ENCODE results near the gene CCDC88C. TPM values are rescaled to one million over a fixed set of nuclear protein-coding genes. Genes with fewer than 3 reads are reported as not detected.

Gene CCDC88C
- total RNA-seq, 1 donor from 2014 or later: 9.4 TPM

DNA sequence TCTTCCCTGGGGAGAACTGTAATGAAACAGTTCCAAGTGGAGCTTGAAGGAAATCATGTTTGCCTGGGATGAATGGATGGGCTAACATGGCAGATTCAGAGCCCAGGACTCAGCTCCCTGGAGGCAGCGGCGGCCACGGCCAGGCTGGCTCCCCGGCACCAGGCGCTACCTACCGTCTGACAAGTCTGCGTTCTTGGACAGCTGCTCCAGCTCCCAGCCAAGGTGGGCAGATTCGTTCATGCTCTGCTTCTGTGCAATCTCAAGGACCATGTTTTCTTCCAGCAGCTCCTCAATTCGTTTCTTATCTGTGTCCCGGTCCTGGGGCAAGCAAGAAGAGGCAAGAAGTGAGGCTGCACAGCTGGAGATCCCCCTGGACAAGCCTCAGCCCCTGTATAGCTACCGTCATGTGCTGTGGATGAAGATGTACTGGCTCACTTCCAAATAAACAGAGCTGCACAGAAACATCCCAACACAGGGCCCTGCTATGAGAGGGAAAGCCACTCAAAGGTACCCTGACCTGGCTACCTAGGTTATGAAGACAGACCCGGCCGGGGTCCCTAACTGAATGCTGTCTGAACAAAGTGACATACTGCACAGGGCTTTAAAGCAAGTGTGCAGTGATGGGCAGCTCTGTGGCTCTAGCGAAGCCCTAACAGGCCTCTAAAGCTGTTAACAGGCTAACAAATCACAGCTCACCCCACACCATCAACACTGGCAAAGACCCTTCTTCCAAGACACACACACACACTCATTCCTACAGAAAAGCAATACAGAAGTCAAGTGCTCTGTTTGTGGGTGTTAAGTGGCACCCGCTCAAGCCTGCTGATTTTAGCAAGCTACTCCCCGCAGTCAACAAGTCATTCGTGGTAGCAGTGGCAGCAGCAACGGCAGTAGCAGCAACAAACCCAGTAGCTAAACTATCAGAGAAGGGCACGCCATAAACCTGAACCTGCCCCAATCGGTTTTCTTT, 92.7 kb downstream of the CCDC88C start:
- H3K9ac ChIP-seq (ENCODE audit: low read depth in 1 of 3, low read length in 3 of 3): peak overlapping the region in 1 of 3 donors; percentile 65
- peaks cover 29 to 44% (median 41%) of the 10 kb centered on the region in 3 donors for H3K4me1 ChIP-seq (ENCODE audit: control insufficient read depth in 3 of 3, insufficient read depth in 3 of 3, low read length in 3 of 3)
- peak overlapping the region; percentile 54 to 68 (median 60) for H3K4me3 ChIP-seq (ENCODE audit: low read length in 3 of 3)

GRCh38 chr14:91323671-91324605, 93.7 kb downstream of the CCDC88C start:
- peaks cover 0 to 3% (median 0%) of the 10 kb centered on the region in 3 donors for H3K36me3 ChIP-seq (ENCODE audit: control insufficient read depth in 3 of 3, insufficient read depth in 3 of 3, low read length in 3 of 3)
- H3K27me3 ChIP-seq (ENCODE audit: control insufficient read depth in 3 of 3, insufficient read depth in 3 of 3, low read length in 3 of 3): no peaks in the 10 kb centered on the region
- no peaks in the 10 kb centered on the region for H3K9me3 ChIP-seq (ENCODE audit: control insufficient read depth in 3 of 3, low read length in 3 of 3)
- peak overlapping the region; percentile 54 to 68 (median 63) for H3K4me3 ChIP-seq (ENCODE audit: low read length in 3 of 3)
- H3K4me1 ChIP-seq (ENCODE audit: control insufficient read depth in 3 of 3, insufficient read depth in 3 of 3, low read length in 3 of 3): peaks cover 29 to 41% (median 39%) of the 10 kb centered on the region in 3 donors
- peak overlapping the region; percentile 5 to 65 (median 34) for H3K9ac ChIP-seq (ENCODE audit: low read depth in 1 of 3, low read length in 3 of 3)
- peak overlapping the region; percentile 81 for H3K27ac ChIP-seq (ENCODE audit: low read depth, low read length)

More for the DNA sequence above, 92.7 kb downstream of the CCDC88C start:
- Histone ChIP-seq H3K27me3 (ENCODE audit: control insufficient read depth in 3 of 3, insufficient read depth in 3 of 3, low read length in 3 of 3) (no peaks in the 10 kb centered on the region), H3K27ac (ENCODE audit: low read depth, low read length) (peak overlapping the region; percentile 81), H3K9me3 (ENCODE audit: control insufficient read depth in 3 of 3, low read length in 3 of 3) (no peaks in the 10 kb centered on the region), H3K36me3 (ENCODE audit: control insufficient read depth in 3 of 3, insufficient read depth in 3 of 3, low read length in 3 of 3) (peaks cover 0 to 3% (median 0%) of the 10 kb centered on the region in 3 donors)

DNA sequence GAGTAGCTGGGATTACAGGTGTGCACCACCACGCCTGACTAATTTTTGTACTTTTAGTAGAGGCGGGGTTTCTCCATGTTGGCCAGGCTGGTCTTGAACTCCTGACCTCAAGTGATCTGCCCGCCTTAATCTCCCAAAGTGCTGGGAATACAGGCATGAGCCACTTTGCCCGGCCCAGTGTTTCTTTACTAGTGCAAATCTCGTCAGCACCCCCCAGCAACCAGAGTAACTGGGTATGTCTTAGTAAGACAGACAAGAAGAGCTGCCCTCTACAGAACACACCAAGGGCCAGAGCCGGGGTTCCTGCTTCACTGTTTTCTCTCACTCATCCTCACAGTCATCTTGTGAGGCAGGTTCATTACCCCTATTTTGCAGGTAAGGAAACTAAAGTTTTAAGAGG, 94.6 kb downstream of the CCDC88C start:
- Histone ChIP-seq H3K4me3 (ENCODE audit: low read length in 3 of 3) (no peak overlapping the region), H3K9ac (ENCODE audit: low read depth in 1 of 3, low read length in 3 of 3) (no peak overlapping the region), H3K27ac (ENCODE audit: low read depth, low read length) (peak overlapping the region; percentile 81), H3K36me3 (ENCODE audit: control insufficient read depth in 3 of 3, insufficient read depth in 3 of 3, low read length in 3 of 3) (peaks cover 0 to 3% (median 0%) of the 10 kb centered on the region in 3 donors), H3K9me3 (ENCODE audit: control insufficient read depth in 3 of 3, low read length in 3 of 3) (no peaks in the 10 kb centered on the region), H3K27me3 (ENCODE audit: control insufficient read depth in 3 of 3, insufficient read depth in 3 of 3, low read length in 3 of 3) (no peaks in the 10 kb centered on the region), H3K4me1 (ENCODE audit: control insufficient read depth in 3 of 3, insufficient read depth in 3 of 3, low read length in 3 of 3) (peaks cover 24 to 33% (median 30%) of the 10 kb centered on the region in 3 donors)

GRCh38 chr14:91322623-91323022, 95.0 kb downstream of the CCDC88C start:
- no peak overlapping the region for H3K4me3 ChIP-seq (ENCODE audit: low read length in 3 of 3)
- peaks cover 21 to 34% (median 32%) of the 10 kb centered on the region in 3 donors for H3K4me1 ChIP-seq (ENCODE audit: control insufficient read depth in 3 of 3, insufficient read depth in 3 of 3, low read length in 3 of 3)
- no peaks in the 10 kb centered on the region for H3K27me3 ChIP-seq (ENCODE audit: control insufficient read depth in 3 of 3, insufficient read depth in 3 of 3, low read length in 3 of 3)
- H3K27ac ChIP-seq (ENCODE audit: low read depth, low read length): no peak overlapping the region
- H3K9me3 ChIP-seq (ENCODE audit: control insufficient read depth in 3 of 3, low read length in 3 of 3): no peaks in the 10 kb centered on the region
- H3K36me3 ChIP-seq (ENCODE audit: control insufficient read depth in 3 of 3, insufficient read depth in 3 of 3, low read length in 3 of 3): peaks cover 0 to 3% (median 0%) of the 10 kb centered on the region in 3 donors
- no peak overlapping the region for H3K9ac ChIP-seq (ENCODE audit: low read depth in 1 of 3, low read length in 3 of 3)

GRCh38 chr14:91321131-91321530, 96.5 kb downstream of the CCDC88C start:
- no peak overlapping the region for H3K9ac ChIP-seq (ENCODE audit: low read depth in 1 of 3, low read length in 3 of 3)
- H3K4me3 ChIP-seq (ENCODE audit: low read length in 3 of 3): no peak overlapping the region
- H3K9me3 ChIP-seq (ENCODE audit: control insufficient read depth in 3 of 3, low read length in 3 of 3): no peaks in the 10 kb centered on the region
- H3K27me3 ChIP-seq (ENCODE audit: control insufficient read depth in 3 of 3, insufficient read depth in 3 of 3, low read length in 3 of 3): no peaks in the 10 kb centered on the region
- H3K4me1 ChIP-seq (ENCODE audit: control insufficient read depth in 3 of 3, insufficient read depth in 3 of 3, low read length in 3 of 3): peaks cover 26 to 38% (median 34%) of the 10 kb centered on the region in 3 donors
- H3K36me3 ChIP-seq (ENCODE audit: control insufficient read depth in 3 of 3, insufficient read depth in 3 of 3, low read length in 3 of 3): peaks cover 0 to 3% (median 0%) of the 10 kb centered on the region in 3 donors
- H3K27ac ChIP-seq (ENCODE audit: low read depth, low read length): no peak overlapping the region

GRCh38 chr14:91320266-91320665, 97.4 kb downstream of the CCDC88C start:
- Histone ChIP-seq H3K9ac (ENCODE audit: low read depth in 1 of 3, low read length in 3 of 3) (no peak overlapping the region), H3K4me3 (ENCODE audit: low read length in 3 of 3) (no peak overlapping the region), H3K36me3 (ENCODE audit: control insufficient read depth in 3 of 3, insufficient read depth in 3 of 3, low read length in 3 of 3) (peaks cover 0 to 3% (median 0%) of the 10 kb centered on the region in 3 donors), H3K27ac (ENCODE audit: low read depth, low read length) (no peak overlapping the region), H3K4me1 (ENCODE audit: control insufficient read depth in 3 of 3, insufficient read depth in 3 of 3, low read length in 3 of 3) (peaks cover 26 to 41% (median 33%) of the 10 kb centered on the region in 3 donors), H3K9me3 (ENCODE audit: control insufficient read depth in 3 of 3, low read length in 3 of 3) (no peaks in the 10 kb centered on the region), H3K27me3 (ENCODE audit: control insufficient read depth in 3 of 3, insufficient read depth in 3 of 3, low read length in 3 of 3) (no peaks in the 10 kb centered on the region)

GRCh38 chr14:91318911-91319310, 98.7 kb downstream of the CCDC88C start:
- Histone ChIP-seq H3K9me3 (ENCODE audit: control insufficient read depth in 3 of 3, low read length in 3 of 3) (no peaks in the 10 kb centered on the region), H3K4me3 (ENCODE audit: low read length in 3 of 3) (no peak overlapping the region), H3K27me3 (ENCODE audit: control insufficient read depth in 3 of 3, insufficient read depth in 3 of 3, low read length in 3 of 3) (no peaks in the 10 kb centered on the region), H3K36me3 (ENCODE audit: control insufficient read depth in 3 of 3, insufficient read depth in 3 of 3, low read length in 3 of 3) (peaks cover 0 to 3% (median 0%) of the 10 kb centered on the region in 3 donors), H3K4me1 (ENCODE audit: control insufficient read depth in 3 of 3, insufficient read depth in 3 of 3, low read length in 3 of 3) (peaks cover 17 to 30% (median 20%) of the 10 kb centered on the region in 3 donors), H3K27ac (ENCODE audit: low read depth, low read length) (no peak overlapping the region), H3K9ac (ENCODE audit: low read depth in 1 of 3, low read length in 3 of 3) (no peak overlapping the region)

GRCh38 chr14:91317381-91318308, 100.0 kb downstream of the CCDC88C start:
- Histone ChIP-seq H3K36me3 (ENCODE audit: control insufficient read depth in 3 of 3, insufficient read depth in 3 of 3, low read length in 3 of 3) (peaks cover 0 to 3% (median 0%) of the 10 kb centered on the region in 3 donors), H3K27ac (ENCODE audit: low read depth, low read length) (no peak overlapping the region), H3K4me1 (ENCODE audit: control insufficient read depth in 3 of 3, insufficient read depth in 3 of 3, low read length in 3 of 3) (peaks cover 7 to 21% (median 14%) of the 10 kb centered on the region in 3 donors)

DNA sequence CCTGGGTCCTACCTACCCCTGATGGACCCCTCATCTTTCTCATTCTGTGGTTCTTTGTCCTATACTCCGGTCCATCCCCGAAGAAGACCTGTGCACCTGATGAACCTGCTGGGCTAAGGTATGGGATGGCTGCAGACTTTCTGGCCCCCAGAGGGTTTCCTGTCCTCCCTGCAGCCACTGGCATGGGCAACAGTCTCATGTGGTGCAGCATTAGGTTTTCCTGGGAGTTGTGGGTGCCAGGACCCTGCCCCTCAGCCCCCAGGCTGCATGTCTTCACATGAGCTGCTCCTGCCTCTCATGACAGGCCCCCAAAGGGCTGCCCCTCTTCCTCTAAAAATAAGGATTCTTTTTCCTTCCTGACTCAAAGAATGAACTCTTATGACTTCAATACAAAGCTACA, 100.9 kb downstream of the CCDC88C start:
- Histone ChIP-seq H3K9ac (ENCODE audit: low read depth in 1 of 3, low read length in 3 of 3) (no peak overlapping the region), H3K27ac (ENCODE audit: low read depth, low read length) (no peak overlapping the region), H3K36me3 (ENCODE audit: control insufficient read depth in 3 of 3, insufficient read depth in 3 of 3, low read length in 3 of 3) (peaks cover 0 to 3% (median 0%) of the 10 kb centered on the region in 3 donors)

More at GRCh38 chr14:91317381-91318308, 100.0 kb downstream of the CCDC88C start:
- Histone ChIP-seq H3K9ac (ENCODE audit: low read depth in 1 of 3, low read length in 3 of 3) (peak overlapping the region in 1 of 3 donors; percentile 20), H3K9me3 (ENCODE audit: control insufficient read depth in 3 of 3, low read length in 3 of 3) (no peaks in the 10 kb centered on the region), H3K4me3 (ENCODE audit: low read length in 3 of 3) (no peak overlapping the region), H3K27me3 (ENCODE audit: control insufficient read depth in 3 of 3, insufficient read depth in 3 of 3, low read length in 3 of 3) (no peaks in the 10 kb centered on the region)

More for the DNA sequence above, 100.9 kb downstream of the CCDC88C start:
- Histone ChIP-seq H3K4me3 (ENCODE audit: low read length in 3 of 3) (no peak overlapping the region), H3K27me3 (ENCODE audit: control insufficient read depth in 3 of 3, insufficient read depth in 3 of 3, low read length in 3 of 3) (no peaks in the 10 kb centered on the region), H3K4me1 (ENCODE audit: control insufficient read depth in 3 of 3, insufficient read depth in 3 of 3, low read length in 3 of 3) (peaks cover 7 to 21% (median 14%) of the 10 kb centered on the region in 3 donors), H3K9me3 (ENCODE audit: control insufficient read depth in 3 of 3, low read length in 3 of 3) (no peaks in the 10 kb centered on the region)
